NCI-H2196 treated with DMSO at 0.1 percent for 48 hours (cell line): Measurements from ENCODE around the gene MEIS1.
"Not testable (repeated sequence)": the region's sequence is repeated elsewhere in the genome, so short reads cannot be mapped to it uniquely, and the experiment has no call there.

Experiments used
- DNase-seq: peaks from one replicate; lab custom pipeline; 2025; ENCODE audit not compliant: unreplicated experiment; lab: John Stamatoyannopoulos, UW

MEIS1 gene

GRCh38 chr2:66464930-66465637 is 30.2 kb downstream of the MEIS1 start:
- no peak for DNase-seq

- no peak for DNase-seq
Measured at GRCh38 chr2:66466433-66466832, 31.5 kb downstream of the MEIS1 start.

GRCh38 chr2:66467718-66468117 is 32.8 kb downstream of the MEIS1 start:
- DNase-seq: no peak

GRCh38 chr2:66469214-66469902 is 34.4 kb downstream of the MEIS1 start:
- DNase-seq: no peak

- no peak for DNase-seq
Measured at GRCh38 chr2:66470199-66470598, 35.3 kb downstream of the MEIS1 start.

- no peak for DNase-seq
Measured at GRCh38 chr2:66472225-66472843, 37.4 kb downstream of the MEIS1 start.

- DNase-seq: no peak
Measured at GRCh38 chr2:66477135-66477842, 42.4 kb downstream of the MEIS1 start.

- DNase-seq: no peak
Measured at GRCh38 chr2:66478299-66478698, 43.4 kb downstream of the MEIS1 start.

GRCh38 chr2:66478731-66479316 is 43.9 kb downstream of the MEIS1 start:
- DNase-seq: no peak

- DNase-seq: no peak
Measured at GRCh38 chr2:66481100-66481549, 46.2 kb downstream of the MEIS1 start.

GRCh38 chr2:66485252-66485651 is 50.3 kb downstream of the MEIS1 start:
- not testable (repeated sequence) for DNase-seq

GRCh38 chr2:66488946-66489345 is 54.0 kb downstream of the MEIS1 start:
- DNase-seq: no peak

GRCh38 chr2:66489436-66489835 is 54.5 kb downstream of the MEIS1 start:
- no peak for DNase-seq

- no peak for DNase-seq
Measured at GRCh38 chr2:66490588-66491001, 55.7 kb downstream of the MEIS1 start.

- DNase-seq: no peak
Measured at GRCh38 chr2:66494708-66495107, 59.8 kb downstream of the MEIS1 start.

- no peak for DNase-seq
Measured at GRCh38 chr2:66495788-66496640, 61.1 kb downstream of the MEIS1 start.

- DNase-seq: no peak
Measured at GRCh38 chr2:66496670-66497420, 61.9 kb downstream of the MEIS1 start.

GRCh38 chr2:66497431-66498288 is 62.7 kb downstream of the MEIS1 start:
- no peak for DNase-seq
